Activated CD4-positive, alpha-beta T cell treated with anti-CD3 and anti-CD28 coated beads, Interleukin-2, amount 50 U/mL, for 48 hours (primary cell): ENCODE measurements around the gene MACROD1.

ENCODE experiments used
- DNase-seq, 2 experiments: peaks; one replicate each; pipeline ENCODE4 v3.0.0-alpha.2; 2020

MACROD1 gene

GRCh38 chr11:64165842-64166635, at the start of gene MACROD1:
MACROD1 (minus strand) TSS chr11:64166113; CDS start chr11:64165994, 119 bp downstream.
- DNase-seq = peak; percentile 86 to 88

- DNase-seq = no peak
Measured at GRCh38 chr11:64211181-64211872, 45.4 kb upstream of the MACROD1 start.

GRCh38 chr11:64210301-64211020, 44.5 kb upstream of the MACROD1 start:
- DNase-seq = no peak

GRCh38 chr11:64209563-64209843, 43.6 kb upstream of the MACROD1 start:
- DNase-seq = no peak

- no peak for DNase-seq
Measured at GRCh38 chr11:64208796-64209562, 43.1 kb upstream of the MACROD1 start.

GRCh38 chr11:64208086-64208795, 42.3 kb upstream of the MACROD1 start:
- DNase-seq = no peak

- peak; percentile 84 to 88 for DNase-seq
Measured at GRCh38 chr11:64207256-64208085, 41.6 kb upstream of the MACROD1 start.

- peak; percentile 85 to 88 for DNase-seq
Measured at GRCh38 chr11:64206457-64207255, 40.7 kb upstream of the MACROD1 start, which contains the start of gene FERMT3. FERMT3 (plus strand) TSS chr11:64206721; CDS start chr11:64207365, 644 bp downstream.

GRCh38 chr11:64204464-64204989, 38.6 kb upstream of the MACROD1 start:
- DNase-seq = peak; percentile 80 to 84

- no peak for DNase-seq
Measured at GRCh38 chr11:64204080-64204440, 38.1 kb upstream of the MACROD1 start.

- DNase-seq = no peak
Measured at GRCh38 chr11:64203421-64204079, 37.6 kb upstream of the MACROD1 start.

- no peak for DNase-seq
Measured at GRCh38 chr11:64202992-64203391, 37.1 kb upstream of the MACROD1 start.

GRCh38 chr11:64201543-64201942, 35.6 kb upstream of the MACROD1 start:
- no peak for DNase-seq

- DNase-seq = no peak
Measured at GRCh38 chr11:64198511-64198910, 32.6 kb upstream of the MACROD1 start.

GRCh38 chr11:64196626-64197025, 30.7 kb upstream of the MACROD1 start:
- no peak for DNase-seq

- no peak for DNase-seq
Measured at GRCh38 chr11:64192434-64192833, 26.5 kb upstream of the MACROD1 start.

GRCh38 chr11:64186492-64187165, 20.7 kb upstream of the MACROD1 start:
- peak; percentile 48 to 61 for DNase-seq

- DNase-seq = peak; percentile 98 to 99
Measured at GRCh38 chr11:64185693-64186491, 20.0 kb upstream of the MACROD1 start, which contains the start of gene STIP1. STIP1 (plus strand) TSS chr11:64186171; CDS start chr11:64186262, 91 bp downstream.
